Measurements from ENCODE around the gene MS4A1. TPM values are rescaled to one million over a fixed set of nuclear protein-coding genes. Genes with fewer than 3 reads are reported as not detected.

Gene MS4A1
- total RNA-seq (1 to 10 TPM in 1 of 2 donors, under 1 TPM in 1; 0.43 to 4.0 TPM), polyA plus RNA-seq (ENCODE audit: insufficient read depth, low read depth, low replicate concordance) (2.8 TPM)
- long read RNA-seq, donor 1 = 0 reads
- long read RNA-seq, donor 2 = 0 reads

DNA sequence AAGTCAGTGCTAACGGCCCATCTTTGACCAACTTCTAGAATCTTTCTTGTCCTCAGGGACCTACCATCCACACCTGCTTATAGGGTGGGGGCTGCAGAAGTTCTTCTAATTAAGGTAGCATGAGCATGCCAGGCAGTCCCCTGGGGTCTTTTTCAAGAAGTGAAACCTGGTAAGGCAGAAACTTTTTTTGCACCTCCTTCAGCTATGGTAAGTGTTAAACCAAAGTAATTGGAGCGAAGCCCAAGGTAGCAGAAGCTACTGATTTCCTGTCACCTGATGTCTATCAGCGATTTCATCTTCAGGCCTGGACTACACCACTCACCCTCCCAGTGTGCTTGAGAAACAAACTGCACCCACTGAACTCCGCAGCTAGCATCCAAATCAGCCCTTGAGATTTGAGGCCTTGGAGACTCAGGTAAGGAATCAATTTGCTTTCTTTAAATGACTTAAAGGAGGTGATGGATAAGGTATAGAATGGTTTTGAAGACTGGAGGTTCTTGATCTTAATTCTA lies at the start of gene MS4A1:
Gene MS4A1, plus strand, starts transcription at position 317 of the 512 bp plus-strand sequence. CDS start 6,528 bp downstream, outside the sequence.
- TF ChIP-seq POLR2A (IDR thresholded peaks at IDR 0.05) = no peak
- TF ChIP-seq CTCF (IDR thresholded peaks at IDR 0.05) = no peak
- H3K36me3 ChIP-seq (ENCODE audit: low read depth, missing control alignments) = no peaks in the 10 kb centered on the region
- WGBS, 2 donors = 61 to 70% methylated on average over 4 of the region's 4 CpGs

GRCh38 chr11:60420015-60420414 lies 35.6 kb upstream of the MS4A1 start:
- Histone ChIP-seq H3K36me3 (ENCODE audit: low read depth, missing control alignments) (no peaks in the 10 kb centered on the region), H3K4me3 (no peak overlapping the region), H3K4me1 (no peaks in the 10 kb centered on the region), H3K27me3 (no peaks in the 10 kb centered on the region), H3K9me3 (no peaks in the 10 kb centered on the region), H3K27ac (no peak overlapping the region)
- DNase-seq = no peak
- 36 to 40% methylated on average over 2 of the region's 2 CpGs for WGBS, 2 donors
- intact Hi-C loops (cut with DNase I; ENCODE audit: low total_unique reads) = no loop called here
- no peak for TF ChIP-seq POLR2A (IDR thresholded peaks at IDR 0.05)
- TF ChIP-seq CTCF (IDR thresholded peaks at IDR 0.05) = no peak

More for the DNA sequence above, at the start of gene MS4A1:
- Histone ChIP-seq H3K9me3 (no peaks in the 10 kb centered on the region), H3K27me3 (no peaks in the 10 kb centered on the region), H3K27ac (no peak within 1 kb of the TSS), H3K4me3 (no peak within 1 kb of the TSS), H3K4me1 (no peaks in the 10 kb centered on the region)
- DNase-seq = no peak
- intact Hi-C loops (cut with DNase I; ENCODE audit: low total_unique reads) = no loop called here

DNA sequence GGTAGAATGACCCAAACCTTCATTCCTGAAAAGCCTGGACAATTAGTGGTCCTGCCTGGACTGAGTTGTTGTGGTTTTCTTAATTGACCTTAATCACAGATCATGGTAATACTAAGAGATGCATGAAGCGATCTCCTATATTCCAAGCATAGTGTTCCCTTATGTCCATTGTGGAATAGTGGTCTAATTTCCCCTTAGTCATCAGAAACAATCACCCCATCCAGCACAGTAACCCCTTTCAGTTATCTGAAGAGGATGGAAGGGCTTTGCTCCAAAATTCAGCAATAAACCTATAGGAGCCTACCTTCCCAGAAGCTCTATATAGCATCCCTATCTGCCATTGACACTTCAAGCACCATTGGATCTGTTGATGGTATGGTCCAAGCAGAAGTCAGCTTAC lies 33.0 kb upstream of the MS4A1 start:
- no peak for TF ChIP-seq CTCF (IDR thresholded peaks at IDR 0.05)
- no peak for TF ChIP-seq POLR2A (IDR thresholded peaks at IDR 0.05)
- no peak overlapping the region for H3K27ac ChIP-seq
- H3K36me3 ChIP-seq (ENCODE audit: low read depth, missing control alignments) = no peaks in the 10 kb centered on the region
- H3K4me3 ChIP-seq = no peak overlapping the region
- WGBS, 2 donors = 100% methylated on average over 1 of the region's 1 CpG
- no peaks in the 10 kb centered on the region for H3K9me3 ChIP-seq
- intact Hi-C loops (cut with DNase I; ENCODE audit: low total_unique reads) = no loop called here
- H3K27me3 ChIP-seq = no peaks in the 10 kb centered on the region
- H3K4me1 ChIP-seq = no peaks in the 10 kb centered on the region
- DNase-seq = no peak

DNA sequence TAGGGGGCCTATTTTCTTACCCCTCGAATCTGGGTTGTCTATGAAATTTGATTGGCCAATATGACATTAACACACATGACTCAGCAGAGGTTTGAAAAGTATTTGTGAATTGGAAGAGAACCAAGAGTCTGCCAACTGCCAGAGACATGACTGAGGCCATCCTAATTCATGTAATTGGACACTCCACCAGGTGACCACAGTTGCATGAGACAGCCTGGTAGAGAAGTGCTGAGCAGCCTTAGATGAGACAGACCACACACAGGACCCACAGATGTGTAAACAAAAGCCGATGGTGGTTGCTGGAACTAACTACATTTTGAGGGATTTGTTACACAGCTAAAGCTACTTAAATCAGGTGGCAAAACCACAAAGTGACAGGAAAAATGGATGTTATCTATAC lies 27.1 kb upstream of the MS4A1 start:
- WGBS, 2 donors = 68 to 69% methylated on average over 2 of the region's 2 CpGs
- no peaks in the 10 kb centered on the region for H3K9me3 ChIP-seq
- H3K27me3 ChIP-seq = no peaks in the 10 kb centered on the region
- no peak for TF ChIP-seq POLR2A (IDR thresholded peaks at IDR 0.05)
- no peak for TF ChIP-seq CTCF (IDR thresholded peaks at IDR 0.05)
- intact Hi-C loops (cut with DNase I; ENCODE audit: low total_unique reads) = no loop called here
- H3K36me3 ChIP-seq (ENCODE audit: low read depth, missing control alignments) = no peaks in the 10 kb centered on the region
- no peak overlapping the region for H3K27ac ChIP-seq
- no peak for DNase-seq
- H3K4me3 ChIP-seq = no peak overlapping the region
- H3K4me1 ChIP-seq = no peaks in the 10 kb centered on the region

DNA sequence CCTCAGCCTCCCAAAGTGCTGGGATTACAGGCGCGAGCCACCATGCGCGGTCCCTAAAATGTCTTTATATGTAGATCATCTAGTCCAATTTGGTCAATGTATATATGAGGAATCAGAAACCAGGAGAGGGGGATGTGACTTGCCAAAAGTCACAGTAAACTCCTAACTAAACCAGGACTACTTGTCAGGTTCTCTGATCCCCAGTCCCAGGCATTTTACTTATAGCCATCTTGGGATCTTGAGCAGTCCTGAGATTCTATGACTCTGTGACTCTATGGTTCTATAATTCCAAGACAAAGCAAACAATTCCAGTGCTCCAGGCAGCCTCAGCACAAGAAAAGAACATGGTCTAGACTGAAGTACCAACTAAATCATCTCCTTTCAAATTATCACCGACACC lies 26.4 kb upstream of the MS4A1 start, which contains the start of gene MS4A5:
Gene MS4A5, plus strand, starts transcription at position 301 of the 400 bp plus-strand sequence. CDS start 103 bp downstream, outside the sequence.
- DNase-seq = no peak
- Histone ChIP-seq H3K27me3 (no peaks in the 10 kb centered on the region), H3K4me1 (no peaks in the 10 kb centered on the region), H3K36me3 (ENCODE audit: low read depth, missing control alignments) (no peaks in the 10 kb centered on the region), H3K9me3 (no peaks in the 10 kb centered on the region), H3K27ac (no peak within 1 kb of the TSS), H3K4me3 (no peak within 1 kb of the TSS)
- TF ChIP-seq CTCF (IDR thresholded peaks at IDR 0.05) = no peak
- TF ChIP-seq POLR2A (IDR thresholded peaks at IDR 0.05) = no peak
- WGBS, 2 donors = 94 to 96% methylated on average over 5 of the region's 5 CpGs
- intact Hi-C loops (cut with DNase I; ENCODE audit: low total_unique reads) = no loop called here

Data from testis (tissue), 5 donors.